Mononuclear cell (primary cell): ENCODE data around the gene AGGF1. TPM values are rescaled to one million over a fixed set of nuclear protein-coding genes. Genes with fewer than 3 reads are reported as not detected.
A peak's percentile ranks its signal among the peaks of the same experiment; 100 is the strongest.
"Not testable (repeated sequence)": the region's sequence is repeated elsewhere in the genome, so short reads cannot be mapped to it uniquely, and the experiment has no call there.

Source experiments
- H3K27me3 ChIP-seq: 2 replicates; pipeline ENCODE4 v1.6.0; 2011; ENCODE audit warnings: low read length, control low read depth; ENCODE audit not compliant: insufficient read depth
- H3K4me1 ChIP-seq: 2 replicates; pipeline ENCODE4 v1.5.1; 2011; ENCODE audit warnings: mild to moderate bottlenecking, low read length, control low read depth; ENCODE audit not compliant: insufficient read depth
- H3K4me3 ChIP-seq: 2 replicates; pipeline ENCODE4 v1.5.1; 2011; ENCODE audit warnings: mild to moderate bottlenecking, low read length, moderate library complexity
- H3K9me3 ChIP-seq: 2 replicates; pipeline ENCODE4 v1.5.1; 2011; ENCODE audit warnings: low read depth, mild to moderate bottlenecking, control low read depth, low read length
- total RNA-seq: library from RNA; depleted of rRNA; stranded (reverse); fragments of >200 nt; gene quantifications from one replicate; pipeline ENCODE4 v1.2.3, GENCODE V29; 2012

Gene AGGF1
- total RNA-seq, 1 donor, result 15.2 TPM

DNA sequence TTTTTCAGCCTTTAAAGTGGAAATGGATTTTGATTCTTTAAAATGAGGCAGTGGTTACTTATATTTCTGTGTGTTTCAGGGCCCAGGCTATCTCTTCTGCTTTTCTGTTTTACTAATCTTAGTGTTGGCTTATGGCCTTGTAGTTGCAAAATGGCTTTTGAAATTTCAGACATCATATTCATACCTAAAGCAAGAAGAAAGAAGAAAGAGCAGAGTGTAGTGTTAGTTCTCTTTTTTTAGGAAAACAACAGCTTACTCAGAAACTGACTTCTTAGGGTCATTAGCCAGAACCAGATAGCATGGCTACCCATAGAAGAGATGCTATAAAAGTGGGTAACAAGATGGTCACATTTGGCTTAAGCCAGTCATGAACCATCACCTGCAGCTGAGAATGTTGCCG, 36.0 kb downstream of the AGGF1 start:
- no peak overlapping the region for H3K4me3 ChIP-seq
- peaks cover 21% of the 10 kb centered on the region for H3K4me1 ChIP-seq
- no peaks in the 10 kb centered on the region for H3K9me3 ChIP-seq
- H3K27me3 ChIP-seq, result no peaks in the 10 kb centered on the region

DNA sequence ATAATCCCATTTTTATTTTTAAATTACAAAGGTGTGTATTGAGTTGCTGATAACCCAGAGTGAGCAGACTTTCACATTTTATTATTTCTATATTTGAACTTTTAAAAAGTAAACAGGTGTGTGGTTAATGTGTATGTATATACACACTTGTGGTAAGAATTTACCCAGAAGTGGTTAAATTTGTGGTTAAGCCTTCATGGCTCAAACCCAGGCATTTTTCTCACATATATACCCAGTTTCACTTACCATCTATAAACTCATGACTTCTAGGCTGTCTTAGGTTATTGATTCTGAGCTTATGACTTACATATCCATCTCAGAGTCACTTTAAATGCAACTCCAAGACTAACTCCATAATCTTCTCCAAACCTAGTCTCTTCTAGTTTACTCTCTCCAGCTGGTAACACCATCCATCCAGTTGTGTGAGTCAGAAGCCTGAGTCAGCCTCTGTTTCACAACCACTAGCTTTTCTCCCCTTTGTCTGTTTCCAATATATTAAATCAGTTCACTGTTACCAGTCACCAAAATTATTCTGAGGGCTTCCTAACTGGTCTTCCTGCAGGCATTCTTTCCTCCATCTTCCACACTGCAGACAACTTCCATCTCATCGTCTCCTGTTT, 36.7 kb downstream of the AGGF1 start:
- Histone ChIP-seq H3K27me3 (no peaks in the 10 kb centered on the region), H3K4me1 (peaks cover 21% of the 10 kb centered on the region), H3K4me3 (no peak overlapping the region)

GRCh38 chr5:77073667-77074066, 43.5 kb downstream of the AGGF1 start:
- Histone ChIP-seq H3K4me1 (peaks cover 9% of the 10 kb centered on the region), H3K9me3 (no peaks in the 10 kb centered on the region), H3K4me3 (no peak overlapping the region), H3K27me3 (no peaks in the 10 kb centered on the region)

More for the DNA sequence above, 36.7 kb downstream of the AGGF1 start:
- H3K9me3 ChIP-seq, result no peaks in the 10 kb centered on the region

- Histone ChIP-seq H3K4me1 (peaks cover 9% of the 10 kb centered on the region), H3K9me3 (no peaks in the 10 kb centered on the region)
Observed at GRCh38 chr5:77074745-77075144, 44.5 kb downstream of the AGGF1 start.

GRCh38 chr5:77076961-77077828, 47.0 kb downstream of the AGGF1 start:
- Histone ChIP-seq H3K27me3 (no peaks in the 10 kb centered on the region), H3K4me1 (peaks cover 9% of the 10 kb centered on the region), H3K4me3 (peak overlapping the region; percentile 43), H3K9me3 (no peaks in the 10 kb centered on the region)

More at GRCh38 chr5:77074745-77075144, 44.5 kb downstream of the AGGF1 start:
- no peaks in the 10 kb centered on the region for H3K27me3 ChIP-seq
- no peak overlapping the region for H3K4me3 ChIP-seq

- Histone ChIP-seq H3K4me3 (peak overlapping the region; percentile 43), H3K27me3 (no peaks in the 10 kb centered on the region), H3K4me1 (peaks cover 9% of the 10 kb centered on the region), H3K9me3 (no peaks in the 10 kb centered on the region)
Observed at GRCh38 chr5:77077829-77078176, 47.6 kb downstream of the AGGF1 start.

DNA sequence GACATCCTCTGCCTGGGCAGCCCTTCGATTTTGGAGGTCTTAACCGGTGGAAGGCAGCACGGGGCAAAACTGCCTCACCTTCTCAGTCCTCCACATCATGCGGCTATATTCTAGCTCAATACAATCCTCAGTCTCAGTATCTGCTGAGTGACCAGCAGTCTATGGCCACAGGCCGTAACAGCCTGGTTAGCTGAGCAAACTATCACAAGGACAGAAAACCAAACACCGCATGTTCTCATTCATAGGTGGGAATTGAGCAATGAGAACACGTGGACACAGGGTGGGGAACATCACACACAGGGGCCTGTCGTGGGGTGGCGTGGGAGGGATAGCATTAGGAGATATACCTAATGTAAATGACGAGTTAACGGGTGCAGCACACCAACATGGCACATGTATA, 50.3 kb downstream of the AGGF1 start:
- H3K9me3 ChIP-seq, H3K27me3 ChIP-seq, H3K4me1 ChIP-seq: not testable (repeated sequence)

DNA sequence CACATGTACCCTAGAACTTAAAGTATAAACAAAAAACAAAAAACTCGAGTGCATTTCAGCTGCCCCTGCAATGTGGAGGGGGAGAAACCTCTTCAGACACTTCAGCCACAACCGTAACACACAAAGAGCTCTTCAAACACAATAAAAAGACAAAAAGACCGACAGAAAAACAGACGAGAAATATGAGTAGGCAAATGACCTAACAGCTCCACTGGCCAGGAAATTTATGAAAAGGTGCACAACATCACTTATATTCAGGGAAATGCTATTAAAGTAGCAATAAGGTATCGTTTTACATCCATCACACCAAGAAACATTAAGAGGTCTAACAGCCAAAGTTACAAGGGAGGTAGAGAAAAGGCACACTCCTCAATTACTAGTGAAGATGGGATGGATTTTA, 50.7 kb downstream of the AGGF1 start:
- H3K4me3 ChIP-seq, result no peak overlapping the region
- H3K27me3 ChIP-seq, result no peaks in the 10 kb centered on the region
- H3K4me1 ChIP-seq, result peaks cover 9% of the 10 kb centered on the region

More for the DNA sequence above, 50.3 kb downstream of the AGGF1 start:
- H3K4me3 ChIP-seq, result not testable (repeated sequence)

GRCh38 chr5:77082280-77082679, 52.1 kb downstream of the AGGF1 start:
- H3K4me1 ChIP-seq, result peaks cover 6% of the 10 kb centered on the region
- no peaks in the 10 kb centered on the region for H3K9me3 ChIP-seq
- H3K27me3 ChIP-seq, result no peaks in the 10 kb centered on the region
- H3K4me3 ChIP-seq, result no peak overlapping the region

More for the DNA sequence above, 50.7 kb downstream of the AGGF1 start:
- no peaks in the 10 kb centered on the region for H3K9me3 ChIP-seq

GRCh38 chr5:77083088-77083487, 52.9 kb downstream of the AGGF1 start:
- Histone ChIP-seq H3K4me1 (peaks cover 10% of the 10 kb centered on the region), H3K9me3 (no peaks in the 10 kb centered on the region), H3K27me3 (no peaks in the 10 kb centered on the region), H3K4me3 (no peak overlapping the region)

GRCh38 chr5:77086368-77086688, 56.1 kb downstream of the AGGF1 start:
- Histone ChIP-seq H3K9me3 (no peaks in the 10 kb centered on the region), H3K27me3 (no peaks in the 10 kb centered on the region), H3K4me3 (peak overlapping the region; percentile 71), H3K4me1 (peaks cover 11% of the 10 kb centered on the region)

DNA sequence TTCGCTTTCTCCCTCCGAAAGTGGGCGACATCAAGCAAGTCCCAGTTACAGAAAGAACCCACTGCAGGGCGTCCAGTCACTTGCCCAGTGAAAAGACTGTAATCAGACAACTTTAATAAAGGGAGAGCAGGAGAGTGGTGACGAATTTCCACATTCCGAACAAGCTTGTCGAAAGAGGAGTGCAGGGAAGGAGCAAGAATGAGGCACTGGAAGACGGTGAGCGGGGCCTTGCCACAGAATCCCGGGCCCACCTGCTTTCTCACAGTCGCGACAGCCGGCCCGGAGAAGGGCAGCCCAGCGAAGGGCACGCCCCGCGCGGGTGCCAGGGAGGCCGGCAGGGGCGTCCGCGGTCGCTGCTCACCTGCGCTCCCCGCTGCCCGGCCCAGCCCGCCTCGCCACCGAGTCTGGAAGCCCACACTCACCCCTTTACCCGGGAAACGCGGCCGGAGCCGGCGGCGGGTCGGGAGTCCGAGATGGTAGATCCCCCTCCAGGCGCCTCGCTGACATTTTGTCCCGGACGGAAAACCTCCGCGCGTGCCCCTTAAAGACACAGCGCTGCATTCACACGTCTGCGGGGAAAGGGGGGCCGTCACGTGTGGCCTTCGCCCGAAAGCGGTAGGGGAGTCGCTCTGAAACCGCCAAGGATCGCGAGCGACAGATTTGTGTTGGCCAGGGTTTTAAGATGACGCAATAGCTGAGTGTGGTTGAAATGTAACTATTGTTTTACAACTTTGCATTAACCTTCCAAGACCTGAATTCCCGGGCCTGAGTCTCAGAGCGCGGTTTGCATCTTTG, 56.7 kb downstream of the AGGF1 start, which contains the start of gene ZBED3:
Gene ZBED3 (minus strand): TSS at position 597 of the 795 bp plus-strand sequence. CDS start 9,407 bp downstream, outside the sequence.
- no peaks in the 10 kb centered on the region for H3K27me3 ChIP-seq
- peaks cover 11% of the 10 kb centered on the region for H3K4me1 ChIP-seq
- H3K4me3 ChIP-seq, result peak within 1 kb of the TSS; percentile 71
- H3K9me3 ChIP-seq, result no peaks in the 10 kb centered on the region

DNA sequence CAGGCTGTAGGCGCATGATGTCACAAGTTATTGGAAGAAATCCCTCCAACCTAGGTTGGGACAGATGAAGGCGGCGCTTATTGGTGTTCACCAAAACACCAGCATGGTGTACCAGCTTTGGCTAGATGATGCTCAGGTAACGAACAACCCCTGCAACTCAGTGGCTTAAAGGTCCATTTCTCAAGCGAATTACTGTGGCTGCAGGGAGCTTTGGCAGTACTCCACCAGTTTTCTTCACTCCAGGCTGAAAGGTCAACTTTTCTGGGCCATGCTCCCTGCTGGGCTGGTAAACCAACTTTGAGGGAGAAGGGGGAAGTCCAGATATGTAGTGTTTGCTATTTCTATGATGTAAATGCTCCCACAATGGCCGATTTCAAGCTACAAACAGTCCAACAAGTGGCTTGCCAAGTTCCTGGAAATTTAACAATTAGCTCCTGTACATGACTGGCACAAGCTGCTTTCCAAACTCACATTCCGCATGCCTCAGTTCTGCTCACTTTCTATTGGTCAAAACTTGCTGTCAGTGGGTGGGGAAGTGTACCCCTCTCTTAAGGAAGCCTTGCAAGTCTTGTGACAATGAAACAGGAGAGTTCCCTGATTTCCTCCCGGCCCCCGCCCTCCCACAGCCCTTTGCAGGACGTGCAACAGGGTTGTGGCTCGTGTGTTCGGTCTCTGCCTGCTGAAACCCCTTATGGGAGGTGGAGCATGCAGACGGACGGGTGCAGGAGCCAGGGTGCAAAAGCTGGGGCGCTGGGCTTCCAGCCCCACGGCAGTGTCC, 57.5 kb downstream of the AGGF1 start:
- Histone ChIP-seq H3K4me3 (peak overlapping the region; percentile 71), H3K27me3 (no peaks in the 10 kb centered on the region), H3K4me1 (peaks cover 11% of the 10 kb centered on the region), H3K9me3 (no peaks in the 10 kb centered on the region)

DNA sequence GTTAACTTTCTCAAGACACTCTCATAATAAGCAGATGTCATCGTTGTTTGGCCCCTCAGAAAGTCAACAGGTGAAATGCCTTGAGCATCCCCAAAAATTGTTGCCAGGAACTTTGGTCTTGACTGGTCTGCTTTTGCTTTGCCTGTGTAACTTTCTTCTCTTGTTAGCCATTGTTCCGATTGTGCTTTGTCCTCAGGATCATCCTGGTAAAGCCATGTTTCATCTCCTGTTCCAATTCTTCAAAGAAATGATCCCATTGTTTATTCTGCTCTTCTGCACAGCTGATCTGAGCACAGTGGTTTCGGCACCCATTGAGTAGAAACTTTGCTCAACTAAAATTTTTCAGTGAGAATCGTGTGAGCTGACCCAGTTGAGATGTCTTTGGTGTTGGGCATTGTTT, 65.0 kb downstream of the AGGF1 start:
- no peak overlapping the region for H3K4me3 ChIP-seq
- H3K27me3 ChIP-seq, result no peaks in the 10 kb centered on the region
- no peaks in the 10 kb centered on the region for H3K9me3 ChIP-seq
- no peaks in the 10 kb centered on the region for H3K4me1 ChIP-seq
